Measurements from ENCODE around the gene ADARB1.

Gene ADARB1

DNA sequence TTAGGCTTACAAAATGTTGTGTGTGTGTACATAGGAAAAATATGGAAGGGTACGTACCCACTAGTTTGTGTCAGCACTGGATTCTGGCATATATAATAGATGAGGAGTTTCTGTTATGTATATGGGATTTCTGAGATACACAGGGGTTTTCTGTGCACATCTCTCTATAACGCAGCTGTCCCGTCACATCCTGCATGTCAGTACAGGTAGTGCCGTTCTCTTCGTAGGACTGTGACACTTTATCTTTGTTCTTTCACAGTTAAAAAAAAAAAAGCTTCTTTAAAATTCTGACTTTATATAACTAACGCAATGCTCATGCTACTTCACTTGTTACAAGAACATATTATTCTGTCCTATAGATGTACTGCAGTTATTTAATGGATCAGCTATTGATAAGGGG, 42.9 kb downstream of the ADARB1 start:
- ATAC-seq: no peak
- Mint-ChIP-seq H3K27ac (no peak overlapping the region), H3K4me3 (no peak overlapping the region), H3K9me3 (no peaks in the 10 kb centered on the region), H3K27me3 (no peaks in the 10 kb centered on the region), H3K4me1 (peaks cover 41% of the 10 kb centered on the region)
- DNase-seq: no peak

DNA sequence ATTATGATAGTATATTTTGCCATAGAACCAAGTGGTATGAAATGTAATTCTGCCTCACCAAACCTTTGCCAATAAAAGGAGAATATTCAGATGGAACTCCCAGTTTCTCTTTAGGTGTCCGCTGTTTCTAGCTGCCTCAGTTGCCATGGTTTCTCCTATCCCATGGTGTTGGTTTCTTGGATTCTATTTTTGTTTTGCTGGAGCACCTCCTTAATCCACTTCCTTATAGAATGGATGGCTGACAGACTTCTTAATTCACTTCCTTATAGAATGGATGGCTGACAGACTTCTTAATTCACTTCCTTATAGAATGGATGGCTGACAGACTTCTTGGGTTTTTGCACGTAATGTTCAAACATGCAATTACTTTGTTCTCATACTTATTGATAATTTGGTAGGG, 43.7 kb downstream of the ADARB1 start:
- ATAC-seq: no peak
- H3K27me3 Mint-ChIP-seq: no peaks in the 10 kb centered on the region
- H3K27ac Mint-ChIP-seq: no peak overlapping the region

DNA sequence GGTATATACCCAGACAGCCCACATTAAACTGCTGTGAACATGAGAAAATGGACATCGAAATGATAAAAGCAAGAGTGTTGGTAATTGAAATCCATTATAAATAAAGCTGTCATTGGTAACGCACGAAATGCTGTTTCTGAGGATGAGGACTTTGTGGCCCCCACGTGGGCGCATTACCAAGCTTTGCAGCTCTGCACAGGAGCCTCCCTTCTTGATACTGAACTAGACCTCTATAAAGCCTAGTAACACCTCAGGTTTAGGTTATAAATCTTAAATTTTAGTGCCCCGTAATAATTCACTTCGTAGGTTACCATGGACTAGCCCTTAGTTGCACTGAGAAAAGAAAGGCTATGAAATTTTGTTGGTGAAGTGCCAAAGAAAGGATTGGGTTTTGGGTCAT, 45.4 kb downstream of the ADARB1 start:
- no peaks in the 10 kb centered on the region for H3K9me3 Mint-ChIP-seq
- DNase-seq (no peak), ATAC-seq (no peak)
- no peak overlapping the region for H3K27ac Mint-ChIP-seq
- no peak overlapping the region for H3K4me3 Mint-ChIP-seq
- no peaks in the 10 kb centered on the region for H3K27me3 Mint-ChIP-seq
- H3K4me1 Mint-ChIP-seq: peaks cover 36% of the 10 kb centered on the region

More for the DNA sequence above, 43.7 kb downstream of the ADARB1 start:
- Mint-ChIP-seq H3K4me3 (no peak overlapping the region), H3K4me1 (peaks cover 41% of the 10 kb centered on the region), H3K9me3 (no peaks in the 10 kb centered on the region)
- no peak for DNase-seq

DNA sequence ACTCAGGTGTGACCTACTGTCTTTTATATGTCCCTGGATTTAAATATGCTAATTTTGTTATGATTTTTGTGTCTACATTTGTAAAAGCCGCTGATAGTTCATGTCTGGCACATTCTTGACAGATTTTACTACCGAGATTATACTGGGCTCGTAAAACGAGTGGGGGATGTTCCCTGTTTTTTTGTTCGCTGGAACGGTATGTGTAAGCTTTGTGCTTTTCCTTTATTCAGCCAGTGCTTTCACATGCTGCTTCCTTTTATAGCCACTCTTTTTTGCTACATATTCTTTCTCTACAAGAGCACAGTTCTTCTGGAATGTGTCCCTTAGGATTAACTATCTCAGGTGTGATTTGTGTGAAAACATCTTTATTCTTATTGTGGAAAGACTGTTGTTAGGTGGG, 46.6 kb downstream of the ADARB1 start:
- DNase-seq (no peak), ATAC-seq (no peak)
- H3K4me3 Mint-ChIP-seq: no peak overlapping the region
- no peaks in the 10 kb centered on the region for H3K27me3 Mint-ChIP-seq
- peaks cover 25% of the 10 kb centered on the region for H3K4me1 Mint-ChIP-seq
- H3K27ac Mint-ChIP-seq: peak overlapping the region in 1 of 2 donors; percentile 19
- H3K9me3 Mint-ChIP-seq: no peaks in the 10 kb centered on the region

DNA sequence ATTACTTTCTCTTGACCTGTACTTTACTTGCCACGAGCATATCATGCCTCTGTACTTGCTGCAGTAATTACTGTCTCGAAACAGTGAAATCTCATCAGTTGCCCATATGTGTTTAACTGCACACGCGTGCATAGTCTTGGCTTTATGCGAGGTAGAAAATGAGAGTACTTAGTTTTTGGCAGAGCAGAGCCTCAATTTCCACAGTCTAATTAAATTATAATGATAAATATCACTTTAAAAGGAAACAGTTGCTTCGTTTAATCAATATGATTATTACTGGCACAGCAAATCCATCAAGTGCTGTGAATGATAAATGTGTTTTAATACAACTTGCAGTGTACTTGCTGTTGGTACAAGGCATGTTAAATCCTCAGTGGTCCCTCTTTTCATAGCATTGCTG, 47.6 kb downstream of the ADARB1 start:
- H3K27ac Mint-ChIP-seq: no peak overlapping the region
- DNase-seq (no peak), ATAC-seq (no peak)
- no peak overlapping the region for H3K4me3 Mint-ChIP-seq
- no peaks in the 10 kb centered on the region for H3K27me3 Mint-ChIP-seq
- peaks cover 29% of the 10 kb centered on the region for H3K4me1 Mint-ChIP-seq
- H3K9me3 Mint-ChIP-seq: no peaks in the 10 kb centered on the region

DNA sequence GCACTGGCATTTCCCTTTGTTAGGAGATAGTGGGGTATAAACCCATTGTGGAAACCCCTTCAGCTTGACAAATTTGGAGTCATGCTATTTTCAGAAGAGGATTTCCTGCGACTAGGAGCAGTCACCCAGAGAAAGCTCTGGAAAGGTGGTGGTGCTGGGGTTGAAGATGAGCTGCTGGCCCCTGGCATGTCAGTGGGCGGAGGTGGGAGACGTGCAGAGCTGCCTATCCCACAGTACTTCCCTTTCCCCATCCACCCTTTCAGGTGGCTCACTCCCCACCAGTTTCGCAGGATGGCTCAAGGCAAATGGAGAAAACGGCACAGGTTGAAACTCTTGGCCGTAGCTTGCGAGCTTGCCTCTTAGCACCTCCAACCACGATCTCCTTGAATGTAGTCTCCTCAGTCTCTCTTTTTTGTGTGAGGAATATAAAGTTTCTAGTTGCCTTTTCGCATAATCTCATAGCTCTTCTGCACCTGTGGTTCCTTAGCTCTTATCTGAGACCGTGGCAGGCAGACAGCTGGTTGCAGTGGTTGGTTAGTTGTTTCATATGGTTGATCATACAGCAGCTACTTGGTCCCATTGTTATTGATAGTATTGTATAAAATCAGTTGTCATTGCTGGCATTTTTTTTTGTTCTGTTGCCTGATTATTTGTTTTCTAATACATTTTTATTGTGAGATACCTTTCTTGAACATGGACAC, 48.2 kb downstream of the ADARB1 start:
- DNase-seq: no peak
- Mint-ChIP-seq H3K27me3 (no peaks in the 10 kb centered on the region), H3K4me1 (peaks cover 30% of the 10 kb centered on the region), H3K4me3 (no peak overlapping the region), H3K9me3 (no peaks in the 10 kb centered on the region), H3K27ac (no peak overlapping the region)
- ATAC-seq: no peak

DNA sequence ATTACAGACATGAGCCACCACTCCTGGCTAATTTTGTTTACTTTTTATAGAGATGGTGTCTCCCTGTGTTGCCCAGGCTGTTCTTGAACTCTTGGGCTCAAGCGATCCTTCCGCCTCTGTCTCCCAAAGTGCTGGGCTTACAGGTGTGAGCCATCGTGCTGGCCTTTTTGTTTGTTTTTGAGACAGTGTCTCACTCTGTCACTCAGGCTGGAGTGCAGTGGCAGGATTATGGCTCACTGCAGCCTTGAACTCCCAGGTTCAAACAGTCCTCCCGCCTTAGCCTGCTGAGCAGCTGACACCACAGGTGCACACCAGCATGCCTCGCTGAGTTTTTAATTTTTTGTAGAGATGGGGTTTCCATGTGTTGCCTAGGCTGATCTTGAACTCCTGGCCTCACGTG, 49.1 kb downstream of the ADARB1 start:
- DNase-seq: no peak
- Mint-ChIP-seq H3K4me3 (no peak overlapping the region), H3K9me3 (no peaks in the 10 kb centered on the region), H3K4me1 (peaks cover 38% of the 10 kb centered on the region), H3K27me3 (no peaks in the 10 kb centered on the region), H3K27ac (no peak overlapping the region)
- no peak for ATAC-seq

DNA sequence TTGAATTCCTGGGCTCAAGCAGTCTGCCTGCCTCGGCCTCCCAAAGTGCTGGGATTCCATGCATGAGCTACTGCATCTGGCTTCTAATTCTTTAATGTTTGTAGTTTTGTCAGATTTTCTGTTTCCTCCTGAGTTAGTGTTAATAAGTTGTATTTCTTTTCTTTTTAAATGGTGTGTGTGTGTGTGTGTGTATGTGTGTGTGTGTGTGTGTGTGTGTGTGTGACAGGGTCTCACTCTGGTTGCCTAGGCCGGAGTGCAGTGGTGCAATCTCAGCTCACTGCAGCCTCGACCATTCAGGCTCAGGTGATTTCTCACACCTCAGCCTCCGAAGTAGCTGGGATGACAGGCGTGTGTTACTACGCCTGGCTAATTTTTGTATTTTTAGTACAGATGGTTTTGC, 50.2 kb downstream of the ADARB1 start:
- H3K4me3 Mint-ChIP-seq: no peak overlapping the region
- peak overlapping the region in 1 of 2 donors; percentile 86 for H3K27ac Mint-ChIP-seq
- H3K9me3 Mint-ChIP-seq: no peaks in the 10 kb centered on the region
- peaks cover 46% of the 10 kb centered on the region for H3K4me1 Mint-ChIP-seq
- DNase-seq: no peak
- H3K27me3 Mint-ChIP-seq: no peaks in the 10 kb centered on the region
- no peak for ATAC-seq

DNA sequence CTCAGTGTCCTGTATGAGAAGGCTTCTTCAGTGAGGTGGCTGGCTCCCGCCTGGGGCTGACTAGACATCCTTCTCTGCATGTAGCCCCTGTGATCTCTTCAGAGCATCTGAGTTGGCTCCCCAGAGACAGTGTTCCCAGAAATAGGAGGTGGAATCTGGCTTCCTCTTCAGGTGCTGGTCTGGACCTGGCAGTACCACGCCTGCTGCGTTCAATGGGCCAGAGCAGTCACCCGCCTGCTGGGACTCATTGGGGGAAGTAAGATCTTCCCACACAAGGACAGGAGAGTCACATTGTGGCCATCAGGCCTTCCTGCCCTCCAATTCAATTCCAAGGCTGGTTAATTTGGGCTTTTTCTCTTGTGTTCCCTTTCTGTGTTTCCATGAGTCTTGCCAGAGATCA, 51.0 kb downstream of the ADARB1 start:
- DNase-seq: no peak
- ATAC-seq: no peak
- Mint-ChIP-seq H3K9me3 (no peaks in the 10 kb centered on the region), H3K4me1 (peaks cover 53% of the 10 kb centered on the region), H3K27ac (peak overlapping the region in 1 of 2 donors; percentile 36), H3K27me3 (no peaks in the 10 kb centered on the region), H3K4me3 (no peak overlapping the region)

DNA sequence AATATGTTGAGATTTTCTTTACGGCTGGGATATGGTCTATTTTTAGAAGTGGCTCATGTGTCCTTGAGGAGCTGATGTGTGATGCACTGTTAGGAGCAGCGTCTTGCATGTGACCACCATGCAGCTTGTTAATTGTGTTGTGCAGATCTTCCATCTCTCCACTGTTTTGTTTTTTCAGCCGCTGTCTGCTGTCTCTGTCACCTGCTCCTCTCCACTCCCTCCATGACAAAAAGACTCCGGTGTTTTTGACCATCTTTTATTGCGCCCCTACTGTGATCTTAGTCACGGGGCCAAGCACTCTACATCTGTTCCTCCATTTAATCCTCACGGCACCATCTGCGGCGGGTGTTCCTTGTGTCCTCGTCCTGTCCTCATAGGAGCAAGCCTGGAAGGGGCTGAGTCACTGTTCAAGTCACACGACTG, 51.8 kb downstream of the ADARB1 start:
- ATAC-seq: no peak

DNA sequence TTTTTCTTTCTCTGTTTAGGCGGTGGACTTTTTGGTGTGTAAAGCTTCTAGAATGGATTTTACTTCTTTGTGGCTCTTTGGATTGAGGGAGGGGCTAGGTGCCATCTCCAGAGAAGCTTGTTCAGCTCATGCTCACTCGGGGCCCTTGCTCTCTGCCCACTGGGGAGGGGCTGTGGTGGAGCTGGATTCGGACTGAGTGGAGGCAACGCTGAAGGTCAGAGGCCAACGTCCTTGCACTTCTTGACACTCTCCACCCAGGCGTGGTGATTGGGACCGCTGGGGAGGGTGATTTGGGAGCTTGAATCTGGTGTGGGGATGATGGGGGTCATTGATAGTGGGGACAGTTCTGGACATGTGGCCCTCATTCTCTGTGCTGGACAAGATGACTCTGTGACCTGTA, 52.6 kb downstream of the ADARB1 start:
- ATAC-seq: no peak
- H3K9me3 Mint-ChIP-seq: no peaks in the 10 kb centered on the region
- no peak overlapping the region for H3K4me3 Mint-ChIP-seq
- H3K27me3 Mint-ChIP-seq: no peaks in the 10 kb centered on the region
- H3K27ac Mint-ChIP-seq: no peak overlapping the region
- H3K4me1 Mint-ChIP-seq: peaks cover 48% of the 10 kb centered on the region
- DNase-seq: no peak

More for the DNA sequence above, 51.8 kb downstream of the ADARB1 start:
- H3K9me3 Mint-ChIP-seq: no peaks in the 10 kb centered on the region
- DNase-seq: no peak
- no peak overlapping the region for H3K27ac Mint-ChIP-seq
- no peaks in the 10 kb centered on the region for H3K27me3 Mint-ChIP-seq
- H3K4me1 Mint-ChIP-seq: peaks cover 56% of the 10 kb centered on the region
- no peak overlapping the region for H3K4me3 Mint-ChIP-seq

DNA sequence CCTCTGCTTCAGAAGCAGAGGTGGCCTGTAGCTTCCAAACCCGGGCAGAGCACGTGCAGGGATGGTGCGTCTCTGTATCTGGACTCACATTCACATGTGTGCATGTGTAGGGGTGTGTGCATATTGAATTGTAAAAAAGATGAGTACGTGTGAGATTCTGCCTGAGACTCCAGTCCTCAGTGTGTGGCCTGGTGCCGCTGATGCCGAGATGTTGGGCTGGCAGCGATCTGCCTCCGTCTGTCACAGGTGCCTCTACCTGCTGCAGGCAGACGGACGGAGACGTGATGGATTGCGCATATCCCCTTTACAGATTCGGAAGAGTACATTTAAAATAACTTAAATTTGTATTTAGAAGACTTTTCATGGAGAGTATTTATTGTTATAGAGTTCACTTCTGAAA, 53.6 kb downstream of the ADARB1 start:
- ATAC-seq: no peak
- no peaks in the 10 kb centered on the region for H3K9me3 Mint-ChIP-seq
- no peak overlapping the region for H3K4me3 Mint-ChIP-seq
- H3K4me1 Mint-ChIP-seq: peaks cover 49% of the 10 kb centered on the region
- DNase-seq: no peak
- no peak overlapping the region for H3K27ac Mint-ChIP-seq
- no peaks in the 10 kb centered on the region for H3K27me3 Mint-ChIP-seq

DNA sequence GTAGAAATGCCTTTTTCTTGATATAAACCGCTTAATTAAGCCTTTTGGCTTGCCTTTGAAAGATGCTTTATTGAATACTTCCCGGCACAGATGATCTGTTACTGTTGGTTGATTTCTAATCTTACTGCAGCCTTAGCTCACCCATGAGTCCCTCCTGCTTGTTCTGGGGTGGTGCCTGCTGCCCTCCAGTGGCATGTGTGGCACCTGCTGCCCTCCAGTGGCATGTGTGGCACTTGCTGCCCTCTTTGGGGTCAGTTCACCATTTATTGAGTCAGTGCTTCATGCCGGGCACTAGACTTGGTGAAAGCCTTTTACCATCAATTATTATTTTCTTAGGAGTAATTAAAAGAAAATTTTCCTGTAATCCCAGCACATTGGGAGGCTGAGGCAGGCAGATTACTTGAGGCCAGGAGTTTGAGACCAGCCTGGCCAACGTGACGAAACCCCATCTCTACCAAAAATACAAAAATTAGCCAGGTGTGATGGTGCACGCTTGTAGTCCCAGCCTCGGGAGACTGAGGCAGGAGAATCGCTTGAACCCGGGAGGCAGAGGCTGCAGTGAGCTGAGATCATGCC, 54.3 kb downstream of the ADARB1 start:
- peaks cover 51% of the 10 kb centered on the region for H3K4me1 Mint-ChIP-seq
- no peak overlapping the region for H3K4me3 Mint-ChIP-seq
- H3K27me3 Mint-ChIP-seq: no peaks in the 10 kb centered on the region
- DNase-seq: peak; percentile 65 to 81
- peak overlapping the region in 1 of 2 donors; percentile 9 for H3K27ac Mint-ChIP-seq
- no peaks in the 10 kb centered on the region for H3K9me3 Mint-ChIP-seq
- ATAC-seq: peak; percentile 98

DNA sequence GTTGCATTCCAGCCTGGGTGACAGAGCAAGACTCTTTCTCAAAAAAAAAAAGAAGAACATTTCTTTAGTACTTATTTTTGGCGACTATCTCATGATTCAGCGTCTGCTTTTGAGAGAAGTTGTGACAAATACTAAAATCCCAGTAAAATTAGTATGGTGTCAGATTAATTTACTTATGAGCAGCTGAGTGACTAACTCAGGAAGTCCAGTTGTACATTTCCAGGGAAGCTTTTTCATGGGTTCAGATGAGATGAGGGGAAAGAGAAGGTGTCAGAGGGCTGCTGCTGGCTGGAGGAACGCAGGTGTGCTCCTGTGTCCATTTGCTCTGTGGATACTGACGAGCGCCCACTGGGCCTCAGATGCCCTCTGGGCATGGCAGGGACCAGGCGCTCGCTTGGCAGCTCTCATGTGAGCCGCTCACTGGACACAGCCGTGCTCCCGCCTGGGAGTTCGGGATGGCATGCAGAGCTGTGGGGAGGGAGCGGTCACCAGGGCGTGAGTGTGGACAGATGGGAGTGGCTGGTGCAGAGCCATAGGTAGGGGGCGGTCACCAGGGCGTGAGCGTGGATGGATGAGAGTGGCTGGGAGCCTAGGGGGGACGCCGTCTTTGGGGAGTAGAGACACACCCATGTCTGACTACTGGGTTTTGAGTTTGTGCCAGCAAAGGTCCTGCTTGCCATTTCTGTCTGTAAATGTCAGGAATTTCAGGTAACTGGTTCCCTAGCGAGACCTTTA, 55.0 kb downstream of the ADARB1 start:
- DNase-seq: no peak
- no peaks in the 10 kb centered on the region for H3K9me3 Mint-ChIP-seq
- H3K4me1 Mint-ChIP-seq: peaks cover 51% of the 10 kb centered on the region
- H3K27me3 Mint-ChIP-seq: no peaks in the 10 kb centered on the region
- H3K27ac Mint-ChIP-seq: peak overlapping the region; percentile 62 to 79
- no peak for ATAC-seq
- peak overlapping the region in 1 of 2 donors; percentile 34 for H3K4me3 Mint-ChIP-seq

DNA sequence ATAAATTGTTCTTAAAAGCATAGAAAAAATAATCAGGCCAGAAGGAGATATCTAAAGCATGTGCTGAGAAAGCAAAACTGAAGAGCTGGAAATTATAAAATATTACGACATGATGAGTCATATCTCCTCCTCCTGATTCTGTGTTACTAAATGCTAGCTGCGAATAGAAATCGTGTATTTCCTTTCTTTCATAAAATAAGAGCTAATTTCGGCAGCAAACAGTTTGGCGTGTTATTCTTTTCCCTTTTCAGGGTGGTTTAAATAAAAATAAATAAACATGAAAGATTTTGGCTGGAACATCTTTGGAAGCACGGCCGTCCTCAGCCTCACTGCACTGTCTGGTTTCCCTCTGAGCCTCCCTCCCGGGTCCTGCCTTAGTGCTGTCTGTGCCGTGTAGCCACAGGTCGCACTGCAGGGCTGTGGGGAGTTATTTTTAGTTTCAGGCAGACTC, 56.0 kb downstream of the ADARB1 start:
- no peaks in the 10 kb centered on the region for H3K9me3 Mint-ChIP-seq
- peak overlapping the region in 1 of 2 donors; percentile 35 for H3K4me3 Mint-ChIP-seq
- DNase-seq (no peak), ATAC-seq (no peak)
- H3K4me1 Mint-ChIP-seq: peaks cover 51% of the 10 kb centered on the region
- H3K27ac Mint-ChIP-seq: no peak overlapping the region
- H3K27me3 Mint-ChIP-seq: no peaks in the 10 kb centered on the region

DNA sequence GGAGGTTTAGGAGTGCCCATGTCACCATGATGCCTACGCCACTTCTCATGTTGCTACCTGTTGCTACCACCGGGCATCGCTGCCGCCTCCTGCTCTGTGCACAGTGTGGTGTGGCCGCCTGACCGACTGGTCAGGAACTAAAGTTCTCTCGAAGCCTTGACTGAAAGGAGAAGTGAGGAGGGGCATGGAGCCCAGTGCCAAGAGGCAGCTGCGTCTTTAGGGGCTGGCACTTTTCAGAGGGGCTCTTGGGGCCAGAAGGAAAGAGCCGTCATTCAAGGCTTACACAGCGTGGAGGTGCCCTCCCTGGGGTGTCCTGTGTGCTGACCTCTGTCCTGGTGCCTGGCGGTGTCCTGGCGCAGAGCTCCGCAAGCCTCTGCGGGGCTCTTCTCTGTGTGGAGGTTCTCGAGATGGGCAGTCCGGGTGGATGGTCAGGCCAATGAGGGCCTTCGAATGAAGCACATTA, 57.2 kb downstream of the ADARB1 start:
- Mint-ChIP-seq H3K27me3 (no peaks in the 10 kb centered on the region), H3K4me1 (peaks cover 48% of the 10 kb centered on the region), H3K27ac (no peak overlapping the region), H3K4me3 (no peak overlapping the region), H3K9me3 (no peaks in the 10 kb centered on the region)
- ATAC-seq (no peak), DNase-seq (no peak)
